ENCODE data around the gene USP51. TPM values are rescaled to one million over a fixed set of nuclear protein-coding genes. Genes with fewer than 3 reads are reported as not detected.

USP51 gene
- total RNA-seq, 4 donors from 2014 or later = 1.1 to 2.7 (median 1.7) TPM

GRCh38 chrX:55490974-55491373 lies 1.3 kb upstream of the USP51 start:
- ATAC-seq (ENCODE audit: low FRiP score) = no peak
- DNase-seq (ENCODE audit: low spot score) = no peak
- no peak for TF ChIP-seq CTCF (IDR thresholded peaks at IDR 0.05)

GRCh38 chrX:55490121-55490520 lies 473 bp upstream of the USP51 start:
- no peak for TF ChIP-seq CTCF (IDR thresholded peaks at IDR 0.05)
- no peak for DNase-seq (ENCODE audit: low spot score)
- ATAC-seq (ENCODE audit: low FRiP score) = no peak

GRCh38 chrX:55488593-55489313 lies 895 bp downstream of the USP51 start:
- ATAC-seq (ENCODE audit: low FRiP score) (peak; percentile 69), DNase-seq (ENCODE audit: low spot score) (peak; percentile 25)
- no peak for TF ChIP-seq CTCF (IDR thresholded peaks at IDR 0.05)

GRCh38 chrX:55488006-55488592 lies 1.5 kb downstream of the USP51 start:
- TF ChIP-seq CTCF (IDR thresholded peaks at IDR 0.05) = no peak
- DNase-seq (ENCODE audit: low spot score) = no peak
- ATAC-seq (ENCODE audit: low FRiP score) = peak; percentile 3

- no peak for DNase-seq (ENCODE audit: low spot score)
Observed at GRCh38 chrX:55487143-55487542, 2.5 kb downstream of the USP51 start.

GRCh38 chrX:55486736-55487135 lies 2.9 kb downstream of the USP51 start:
- DNase-seq (ENCODE audit: low spot score) (no peak), ATAC-seq (ENCODE audit: low FRiP score) (no peak)
- TF ChIP-seq CTCF (IDR thresholded peaks at IDR 0.05) = no peak

More at GRCh38 chrX:55487143-55487542, 2.5 kb downstream of the USP51 start:
- TF ChIP-seq CTCF (IDR thresholded peaks at IDR 0.05) = no peak
- ATAC-seq (ENCODE audit: low FRiP score) = no peak

GRCh38 chrX:55484948-55485347 lies 4.7 kb downstream of the USP51 start:
- TF ChIP-seq CTCF (IDR thresholded peaks at IDR 0.05) = no peak
- ATAC-seq (ENCODE audit: low FRiP score) (no peak), DNase-seq (ENCODE audit: low spot score) (no peak)
